BJ (cell line): Measurements from ENCODE around the gene CAST. TPM values are rescaled to one million over a fixed set of nuclear protein-coding genes. Genes with fewer than 3 reads are reported as not detected.

Experiments
- CTCF ChIA-PET: fragments of 350-600 bp; formaldehyde crosslinking; extraction: SDS; loops from one replicate; lab custom pipeline; 2021; ENCODE audit warnings: antibody characterized with exemption, inconsistent platforms; lab: Yijun Ruan, JAX
- POLR2A ChIA-PET: fragments of 300-600 bp; sonication (Branson Sonifier 250); formaldehyde crosslinking; extraction: SDS; loops from one replicate; lab custom pipeline; 2021; ENCODE audit warnings: antibody characterized with exemption; lab: Charles Lee
- DNase-seq: peaks from one replicate; pipeline ENCODE4 v3.0.0-alpha.2; 2011; ENCODE audit warnings: low read depth
- H3K27me3 ChIP-seq: 2 replicates; pipeline ENCODE4 v1.6.0; 2011; ENCODE audit warnings: low read length; ENCODE audit not compliant: control insufficient read depth, insufficient read depth
- H3K36me3 ChIP-seq: 2 replicates; pipeline ENCODE4 v1.5.1; 2011; ENCODE audit warnings: low read length; ENCODE audit not compliant: control insufficient read depth, insufficient read depth
- H3K4me3 ChIP-seq: 2 replicates; pipeline ENCODE4 v1.5.1; 2011; ENCODE audit warnings: low read depth, mild to moderate bottlenecking, control low read depth, low read length
- polyA plus RNA-seq: library from polyadenylated mRNA; depleted of rRNA; stranded (reverse); fragments of >200 nt; gene quantifications from 2 replicates; pipeline ENCODE4 v1.2.3, GENCODE V29; 2011
- TF ChIP-seq, protein P1 (sequence below): IDR thresholded peaks from 2 replicates; pipeline ENCODE4 v1.5.1; 2011; ENCODE audit warnings: low read depth, mild to moderate bottlenecking, control low read depth, inconsistent platforms, low read length, moderate library complexity; ENCODE audit not compliant: insufficient read depth

The CAST gene
- polyA plus RNA-seq, 1 experiment, result 112 TPM

DNA sequence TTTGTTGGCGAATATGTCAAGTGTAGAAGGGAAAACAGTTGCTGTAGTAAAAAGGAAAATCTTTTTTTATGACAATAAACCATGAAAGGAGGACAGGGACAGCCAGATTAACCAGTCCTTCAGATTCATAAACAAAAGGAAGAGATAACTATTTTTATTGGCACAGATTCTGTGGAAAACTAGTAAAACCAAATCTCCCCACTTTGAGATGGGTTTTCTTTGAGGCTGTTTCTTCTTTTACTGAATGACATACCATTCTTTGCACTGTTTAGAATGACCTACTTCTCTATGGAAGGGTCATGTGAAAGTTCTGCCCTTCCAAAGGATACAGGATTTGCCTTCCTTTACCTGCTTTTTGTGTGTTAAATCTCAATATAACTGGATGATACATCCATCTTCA, 13.7 kb downstream of the CAST start:
- no peaks in the 10 kb centered on the region; the same call in 1 of the 2 replicates for H3K36me3 ChIP-seq
- ChIA-PET POLR2A (no interaction called here), CTCF (interaction anchor here (1.4 kb wide), 1 partner anchor 8 kb away, joined by 3 read pairs; no protein-coding TSS in a partner anchor)
- H3K27me3 ChIP-seq, result no peaks in the 10 kb centered on the region
- H3K4me3 ChIP-seq, result no peak overlapping the region
- no peak for DNase-seq
- TF ChIP-seq, protein P1, sequence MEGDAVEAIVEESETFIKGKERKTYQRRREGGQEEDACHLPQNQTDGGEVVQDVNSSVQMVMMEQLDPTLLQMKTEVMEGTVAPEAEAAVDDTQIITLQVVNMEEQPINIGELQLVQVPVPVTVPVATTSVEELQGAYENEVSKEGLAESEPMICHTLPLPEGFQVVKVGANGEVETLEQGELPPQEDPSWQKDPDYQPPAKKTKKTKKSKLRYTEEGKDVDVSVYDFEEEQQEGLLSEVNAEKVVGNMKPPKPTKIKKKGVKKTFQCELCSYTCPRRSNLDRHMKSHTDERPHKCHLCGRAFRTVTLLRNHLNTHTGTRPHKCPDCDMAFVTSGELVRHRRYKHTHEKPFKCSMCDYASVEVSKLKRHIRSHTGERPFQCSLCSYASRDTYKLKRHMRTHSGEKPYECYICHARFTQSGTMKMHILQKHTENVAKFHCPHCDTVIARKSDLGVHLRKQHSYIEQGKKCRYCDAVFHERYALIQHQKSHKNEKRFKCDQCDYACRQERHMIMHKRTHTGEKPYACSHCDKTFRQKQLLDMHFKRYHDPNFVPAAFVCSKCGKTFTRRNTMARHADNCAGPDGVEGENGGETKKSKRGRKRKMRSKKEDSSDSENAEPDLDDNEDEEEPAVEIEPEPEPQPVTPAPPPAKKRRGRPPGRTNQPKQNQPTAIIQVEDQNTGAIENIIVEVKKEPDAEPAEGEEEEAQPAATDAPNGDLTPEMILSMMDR, result no peak

- no peak for DNase-seq
- Histone ChIP-seq H3K4me3 (no peak overlapping the region), H3K36me3 (no peaks in the 10 kb centered on the region; the same call in 1 of the 2 replicates), H3K27me3 (no peaks in the 10 kb centered on the region)
- TF ChIP-seq, protein P1, result no peak
- ChIA-PET CTCF (interaction anchor here (0.8 kb wide), 1 partner anchor 9 kb away, joined by 5 read pairs; no protein-coding TSS in a partner anchor), POLR2A (no interaction called here)
Measured at GRCh38 chr5:96677496-96677895, 15.3 kb downstream of the CAST start.

GRCh38 chr5:96679293-96679692, 17.1 kb downstream of the CAST start:
- Histone ChIP-seq H3K36me3 (no peaks in the 10 kb centered on the region; the same call in 1 of the 2 replicates), H3K4me3 (no peak overlapping the region), H3K27me3 (no peaks in the 10 kb centered on the region)
- ChIA-PET CTCF (interaction anchor here (0.9 to 1.2 kb wide), 3 partner anchors 9 to 10 kb away, joined by 3 to 4 read pairs (median 3); no protein-coding TSS in a partner anchor), POLR2A (no interaction called here)
- DNase-seq, result no peak
- TF ChIP-seq, protein P1, result no peak

GRCh38 chr5:96680759-96681470, 18.7 kb downstream of the CAST start:
- DNase-seq, result no peak
- ChIA-PET CTCF (no interaction called here), POLR2A (no interaction called here)
- peaks cover 2% of the 10 kb centered on the region; the same call in 1 of the 2 replicates for H3K36me3 ChIP-seq
- H3K27me3 ChIP-seq, result no peaks in the 10 kb centered on the region
- TF ChIP-seq, protein P1, result no peak
- H3K4me3 ChIP-seq, result no peak overlapping the region

DNA sequence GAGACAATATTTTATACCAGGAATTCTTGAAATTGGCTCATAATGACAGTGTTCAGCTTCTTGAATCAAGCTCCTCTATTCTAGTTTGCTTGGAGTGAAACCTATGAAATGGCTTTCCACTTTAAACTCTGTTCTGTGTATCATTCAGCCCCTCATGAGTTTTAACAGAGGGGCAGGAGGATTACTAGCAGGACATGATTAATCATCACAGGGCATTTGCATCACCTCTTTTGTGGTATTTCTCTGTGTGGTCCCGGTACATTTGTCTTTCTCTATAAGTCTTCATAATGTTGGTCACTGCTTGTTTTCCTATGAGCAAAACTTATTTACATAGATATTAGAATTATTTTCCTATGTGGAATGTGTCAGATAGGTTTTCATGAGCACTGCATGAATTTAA, 21.2 kb downstream of the CAST start:
- Histone ChIP-seq H3K27me3 (no peaks in the 10 kb centered on the region), H3K4me3 (no peak overlapping the region), H3K36me3 (0 out of 2 replicates have a peak, but pooled peaks cover 2% of the 10 kb centered on the region)
- CTCF ChIA-PET, result interaction anchor here (1.4 to 1.6 kb wide), 2 partner anchors 8 to 20 kb away, joined by 3 read pairs; no protein-coding TSS in a partner anchor
- no peak for DNase-seq
- POLR2A ChIA-PET, result no interaction called here
- TF ChIP-seq, protein P1, result no peak
